Kidney (tissue), 14 donors: ENCODE measurements around the gene FOXN3. TPM values are rescaled to one million over a fixed set of nuclear protein-coding genes. Genes with fewer than 3 reads are reported as not detected.

Source experiments
- DNase-seq, 5 donors: peaks; one replicate each; pipeline ENCODE4 v3.0.0-alpha.2; 2013 to 2020
- FAIRE-seq: peaks from 2 replicates; lab custom pipeline; 2012; peaks lifted over from hg19 to GRCh38; lab: Jason Lieb, UNC
- H3K27ac ChIP-seq, 2 donors: one replicate each; pipeline ENCODE4 v1.7.0; 2013; ENCODE audit warnings: low read depth in 2 of 2, low read length in 2 of 2, inconsistent platforms in 1 of 2
- H3K27me3 ChIP-seq: one replicate; pipeline ENCODE4 v1.7.1; 2013; ENCODE audit warnings: low read length, inconsistent platforms; ENCODE audit not compliant: control insufficient read depth, insufficient read depth
- H3K36me3 ChIP-seq, 3 donors: one replicate each; pipeline versions ENCODE4 v1.7.0 to v1.7.1; 2013; ENCODE audit warnings: low read length in 3 of 3, control low read depth in 1 of 3, inconsistent platforms in 1 of 3; ENCODE audit not compliant: insufficient read depth in 3 of 3, control insufficient read depth in 2 of 3
- H3K4me1 ChIP-seq, 3 donors: one replicate each; pipeline versions ENCODE4 v1.7.0 to v1.7.1; 2013; ENCODE audit warnings: low read length in 3 of 3, inconsistent platforms in 1 of 3, low read depth in 1 of 3; ENCODE audit not compliant: control insufficient read depth in 2 of 3, insufficient read depth in 2 of 3
- H3K4me3 ChIP-seq, 3 donors: one replicate each; pipeline versions ENCODE4 v1.7.0 to v1.8.1; 2013; ENCODE audit warnings: low read length in 3 of 3, control low read depth in 1 of 3, inconsistent platforms in 1 of 3
- H3K9ac ChIP-seq, 3 donors: one replicate each; pipeline versions ENCODE4 v1.7.0 to v1.7.1; 2013; ENCODE audit warnings: low read length in 3 of 3, control low read depth in 1 of 3, inconsistent platforms in 1 of 3
- H3K9me3 ChIP-seq, 3 donors: one replicate each; pipeline versions ENCODE4 v1.7.0 to v1.7.1; 2013; ENCODE audit warnings: low read length in 3 of 3, control low read depth in 1 of 3, inconsistent platforms in 1 of 3; ENCODE audit not compliant: control insufficient read depth in 2 of 3, insufficient read depth in 1 of 3
- CTCF ChIP-seq: IDR thresholded peaks from 3 replicates; pipeline ENCODE4 v1.5.1; 2012; ENCODE audit warnings: mild to moderate bottlenecking, moderate library complexity, borderline replicate concordance; ENCODE audit not compliant: insufficient read depth; ENCODE audit errors: extremely low read depth
- intact Hi-C: fragments of 100-400 bp; cut with DNase I; formaldehyde crosslinking; loops from one replicate; pipeline ENCODE4 v1.11.1; 2022
- polyA plus RNA-seq: library from polyadenylated mRNA; stranded (reverse); fragments of 350-450 nt; fragmentation: Illumina TruSeq; extraction: RNeasy Lipid Tissue Mini Kit (QIAGEN cat#74804); gene quantifications from one replicate; pipeline ENCODE4 v1.2.3, GENCODE V29; 2014; ENCODE audit warnings: low read depth, low replicate concordance; ENCODE audit not compliant: insufficient read depth
- total RNA-seq: library from RNA; stranded (reverse); fragmentation: NEBNext Ultra II Directional; extraction: Animal tissue kit (Norgen Biotek cat#: 25700); gene quantifications from one replicate; pipeline ENCODE4 v1.2.1, GENCODE V29; 2021
- donor health status: control.
- donor health status: control.
- donor health status: control.
- donor health status: control.
- donor health status: control.
- donor health status: DM: yes; HTN: yes; CAD: no.
- donor health status: Normal renal cell carcinoma (clear cell type).

FOXN3 gene
- total and polyA plus RNA-seq, 2 donors from 2014 or later: 6.4 to 50.1 TPM

- TF ChIP-seq CTCF: no peak
- Histone ChIP-seq H3K36me3 (no peaks in the 10 kb centered on the region), H3K9me3 (no peaks in the 10 kb centered on the region), H3K4me3 (no peak overlapping the region), H3K27me3 (no peaks in the 10 kb centered on the region), H3K9ac (no peak overlapping the region), H3K27ac (no peak overlapping the region), H3K4me1 (peaks cover 0 to 4% (median 0%) of the 10 kb centered on the region in 3 donors)
- intact Hi-C loops: no loop called here
- DNase-seq: peak in 1 of 5 donors; percentile 4
- FAIRE-seq: no peak
These were observed 169.4 kb downstream of the FOXN3 start for GRCh38 chr14:89247457-89248122.

- Histone ChIP-seq H3K27ac (no peak overlapping the region), H3K36me3 (no peaks in the 10 kb centered on the region), H3K9ac (no peak overlapping the region), H3K27me3 (no peaks in the 10 kb centered on the region), H3K4me3 (no peak overlapping the region), H3K4me1 (peaks cover 0 to 4% (median 0%) of the 10 kb centered on the region in 3 donors), H3K9me3 (no peaks in the 10 kb centered on the region)
- TF ChIP-seq CTCF: no peak
- peak in 1 of 5 donors; percentile 7 for DNase-seq
- no peak for FAIRE-seq
- intact Hi-C loops: no loop called here
These were observed 170.7 kb downstream of the FOXN3 start for GRCh38 chr14:89246290-89246689.

GRCh38 chr14:89245802-89246201 lies 171.2 kb downstream of the FOXN3 start:
- intact Hi-C loops: no loop called here
- Histone ChIP-seq H3K9ac (no peak overlapping the region), H3K27me3 (no peaks in the 10 kb centered on the region), H3K36me3 (no peaks in the 10 kb centered on the region), H3K9me3 (no peaks in the 10 kb centered on the region), H3K4me3 (no peak overlapping the region), H3K4me1 (peaks cover 0 to 4% (median 0%) of the 10 kb centered on the region in 3 donors), H3K27ac (no peak overlapping the region)
- TF ChIP-seq CTCF: no peak
- FAIRE-seq (no peak), DNase-seq (peak in 1 of 5 donors; percentile 22)
